Activated T-cell treated with anti-CD3 and anti-CD28 coated beads, Interleukin-2, amount 50 U/mL, for 4 hours (primary cell): ENCODE results near the gene RAD51B. TPM values are rescaled to one million over a fixed set of nuclear protein-coding genes. Genes with fewer than 3 reads are reported as not detected.

Experiments
- ATAC-seq, 2 donors: fragments of 200-7000 bp; cut with Tn5 transposase; one replicate each; pipeline ENCODE4 v1.10.0; 2021
- DNase-seq: peaks from one replicate; pipeline ENCODE4 v3.0.0-alpha.2; 2020
- H3K27me3 Mint-ChIP-seq: one replicate; pipeline ENCODE4 v1.8.0; 2021; ENCODE audit warnings: low read depth, mixed read lengths
- H3K36me3 Mint-ChIP-seq: one replicate; pipeline ENCODE4 v1.8.0; 2022; ENCODE audit warnings: mixed read lengths; ENCODE audit not compliant: insufficient read depth
- H3K4me1 Mint-ChIP-seq: one replicate; pipeline ENCODE4 v1.8.0; 2021; ENCODE audit warnings: low read depth, mixed read lengths
- H3K4me3 Mint-ChIP-seq: one replicate; pipeline ENCODE4 v1.8.0; 2021; ENCODE audit warnings: mild to moderate bottlenecking, moderate library complexity, mixed read lengths
- H3K9me3 Mint-ChIP-seq: one replicate; pipeline ENCODE4 v1.8.0; 2021; ENCODE audit warnings: mixed read lengths
- total RNA-seq, 3 donors: library from RNA; stranded (reverse); gene quantifications; one replicate each; pipeline ENCODE4 v1.2.1, GENCODE V29; 2021

RAD51B gene
- 10 to 100 TPM; 10.6 to 16.1 (median 14.2) TPM for total RNA-seq

DNA sequence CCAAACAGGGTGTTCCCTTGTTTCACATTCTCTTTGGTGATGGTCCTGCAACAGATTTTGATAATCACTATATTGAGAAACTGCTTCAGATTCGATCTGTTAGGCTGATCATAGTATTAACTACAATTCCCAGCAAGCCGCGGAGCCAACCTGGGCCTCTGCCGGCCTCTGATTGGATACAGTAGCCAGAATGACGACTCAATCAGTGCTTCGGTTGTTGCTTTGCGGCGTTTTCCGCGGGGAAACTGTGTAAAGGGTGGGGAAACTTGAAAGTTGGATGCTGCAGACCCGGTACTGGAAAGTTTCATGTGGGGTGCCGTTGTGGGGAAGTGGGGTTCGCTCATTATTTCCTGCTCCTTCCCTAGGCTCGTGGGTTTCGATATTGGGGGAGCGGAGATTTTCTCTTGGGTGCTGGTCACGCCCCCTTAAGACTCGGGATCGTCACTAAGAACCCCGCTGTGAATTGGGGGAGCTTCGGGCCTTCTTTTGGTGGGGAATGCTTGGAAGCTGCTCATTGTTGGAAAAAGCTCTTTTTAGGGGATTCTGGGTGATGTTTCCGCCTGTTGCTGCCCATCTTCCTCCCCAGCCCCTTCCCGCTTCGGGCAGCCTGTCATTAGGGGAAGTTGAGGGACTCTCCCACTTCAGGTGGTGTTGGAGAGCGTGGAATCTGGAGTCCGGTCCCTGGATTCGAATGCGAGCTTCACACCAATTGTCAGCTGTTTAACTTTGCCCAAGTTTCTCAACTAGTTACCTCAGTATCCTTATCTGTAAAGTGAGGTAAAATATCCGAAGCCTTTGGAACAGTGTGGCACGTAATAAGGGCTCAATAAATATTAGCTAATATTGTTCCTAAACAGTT lies at the start of gene RAD51B:
TSS of gene RAD51B (plus strand) at position 217 of the 859 bp plus-strand sequence.
- peak; percentile 81 for DNase-seq
- Mint-ChIP-seq H3K4me1 (peaks cover 40% of the 10 kb centered on the region), H3K27me3 (no peaks in the 10 kb centered on the region), H3K36me3 (no peaks in the 10 kb centered on the region), H3K9me3 (no peaks in the 10 kb centered on the region), H3K4me3 (peak within 1 kb of the TSS; percentile 99)
- peak; percentile 78 to 79 for ATAC-seq

DNA sequence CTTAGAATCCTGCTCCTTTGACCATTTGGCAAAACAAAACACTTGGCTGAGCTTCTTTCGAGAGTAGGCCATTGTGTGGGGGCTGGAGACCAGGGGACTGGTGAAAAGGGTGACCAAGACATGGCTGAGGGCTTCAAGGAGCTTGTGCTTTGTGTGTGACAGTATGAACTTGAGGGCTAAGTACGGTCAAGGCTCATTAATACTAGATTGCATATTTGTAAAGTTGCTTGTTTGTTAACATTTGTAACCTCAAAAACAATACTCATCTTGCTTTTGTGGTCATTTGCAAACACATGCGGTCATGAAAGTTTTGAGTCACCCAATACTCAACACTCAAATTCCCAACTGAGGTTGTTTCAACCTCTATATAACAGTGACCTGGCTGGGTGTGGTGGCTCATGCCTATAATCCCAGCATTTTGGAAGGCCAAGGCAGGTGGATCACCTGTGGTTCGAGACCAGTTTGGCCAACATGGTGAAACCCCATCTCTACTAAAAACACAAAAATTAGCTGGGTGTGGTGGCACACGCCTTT lies 45.7 kb upstream of the RAD51B start:
- Mint-ChIP-seq H3K36me3 (peaks cover 68% of the 10 kb centered on the region), H3K9me3 (no peaks in the 10 kb centered on the region)
- no peak for ATAC-seq

DNA sequence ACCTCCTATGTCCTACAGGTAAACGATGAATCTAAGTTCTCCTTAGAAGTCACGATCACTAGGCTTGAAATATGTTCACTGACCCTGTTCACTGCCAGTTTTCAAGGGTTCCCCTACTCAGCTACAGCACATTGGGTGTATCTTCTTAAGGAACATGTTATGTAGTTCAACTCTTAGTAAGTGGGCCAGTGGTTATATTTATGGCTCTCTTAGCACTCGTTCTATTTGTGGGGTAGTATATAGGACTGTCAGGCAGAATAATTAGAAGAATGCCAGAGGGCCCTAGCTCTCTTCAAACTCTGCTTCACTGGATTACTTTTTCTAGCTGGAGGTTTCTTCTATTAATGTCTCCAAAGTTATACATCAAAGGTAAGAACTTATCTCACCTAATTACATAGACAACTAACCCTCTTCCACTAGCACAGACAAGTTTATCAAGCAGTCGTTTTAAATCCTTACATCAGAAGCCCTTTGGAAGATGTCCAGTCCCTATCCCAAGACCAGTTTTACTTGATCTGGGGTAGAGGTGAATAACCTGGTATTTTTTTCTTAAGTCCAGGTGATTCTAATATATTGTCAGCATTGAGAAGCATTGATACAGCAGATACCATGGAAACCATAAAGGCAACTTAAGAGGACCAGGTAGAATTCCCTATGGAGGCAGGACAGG lies 42.8 kb upstream of the RAD51B start:
- no peak for DNase-seq
- no peak overlapping the region for H3K4me3 Mint-ChIP-seq
- ATAC-seq, result no peak
- H3K9me3 Mint-ChIP-seq, result no peaks in the 10 kb centered on the region
- H3K36me3 Mint-ChIP-seq, result peaks cover 67% of the 10 kb centered on the region
- no peaks in the 10 kb centered on the region for H3K4me1 Mint-ChIP-seq
- no peaks in the 10 kb centered on the region for H3K27me3 Mint-ChIP-seq

More for the DNA sequence above, 45.7 kb upstream of the RAD51B start:
- H3K4me1 Mint-ChIP-seq, result no peaks in the 10 kb centered on the region
- DNase-seq, result no peak
- H3K27me3 Mint-ChIP-seq, result no peaks in the 10 kb centered on the region
- no peak overlapping the region for H3K4me3 Mint-ChIP-seq

DNA sequence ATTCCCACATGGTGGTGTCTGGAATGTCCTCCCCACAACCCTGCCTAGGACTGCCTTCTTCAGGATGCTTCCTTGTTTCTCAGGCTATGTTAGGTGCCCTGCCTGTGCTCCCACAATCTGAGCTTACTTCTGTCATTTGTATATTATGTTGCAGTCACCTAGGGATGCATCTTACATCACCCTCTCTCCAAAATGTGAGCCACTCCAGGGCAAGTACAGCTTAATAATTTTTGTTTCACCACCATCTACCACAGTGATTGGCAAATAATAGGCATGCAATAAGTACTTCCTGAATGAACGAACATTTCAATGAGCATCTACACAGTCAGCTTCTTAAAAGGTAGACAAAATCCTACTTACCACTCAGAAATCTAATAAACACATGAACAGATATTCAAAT lies 40.8 kb upstream of the RAD51B start:
- Mint-ChIP-seq H3K36me3 (peaks cover 73% of the 10 kb centered on the region), H3K27me3 (no peaks in the 10 kb centered on the region), H3K9me3 (no peaks in the 10 kb centered on the region), H3K4me3 (no peak overlapping the region), H3K4me1 (no peaks in the 10 kb centered on the region)
- ATAC-seq, result no peak
- DNase-seq, result no peak

DNA sequence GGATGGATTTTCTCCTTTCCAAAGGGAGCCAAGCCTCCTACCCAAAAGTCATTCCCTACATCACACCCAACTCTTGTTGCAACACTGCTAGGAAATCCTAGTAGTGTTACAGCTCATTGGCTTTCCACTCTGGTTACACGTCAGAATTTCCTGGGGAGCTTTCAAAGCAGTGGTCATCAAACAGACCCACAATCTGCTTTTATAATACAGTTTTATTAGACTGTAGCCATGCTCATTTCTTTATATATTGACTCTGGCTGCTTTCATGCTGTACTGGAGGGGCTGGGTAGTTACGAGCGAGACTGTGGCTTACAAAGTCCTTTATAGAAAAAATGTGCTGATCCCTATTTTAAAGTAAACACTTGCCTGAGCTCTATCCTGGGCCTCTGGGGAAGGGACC lies 37.5 kb upstream of the RAD51B start:
- no peaks in the 10 kb centered on the region for H3K4me1 Mint-ChIP-seq
- no peak for ATAC-seq
- no peak overlapping the region for H3K4me3 Mint-ChIP-seq
- no peak for DNase-seq
- H3K36me3 Mint-ChIP-seq, result peaks cover 73% of the 10 kb centered on the region
- no peaks in the 10 kb centered on the region for H3K27me3 Mint-ChIP-seq
- H3K9me3 Mint-ChIP-seq, result no peaks in the 10 kb centered on the region

DNA sequence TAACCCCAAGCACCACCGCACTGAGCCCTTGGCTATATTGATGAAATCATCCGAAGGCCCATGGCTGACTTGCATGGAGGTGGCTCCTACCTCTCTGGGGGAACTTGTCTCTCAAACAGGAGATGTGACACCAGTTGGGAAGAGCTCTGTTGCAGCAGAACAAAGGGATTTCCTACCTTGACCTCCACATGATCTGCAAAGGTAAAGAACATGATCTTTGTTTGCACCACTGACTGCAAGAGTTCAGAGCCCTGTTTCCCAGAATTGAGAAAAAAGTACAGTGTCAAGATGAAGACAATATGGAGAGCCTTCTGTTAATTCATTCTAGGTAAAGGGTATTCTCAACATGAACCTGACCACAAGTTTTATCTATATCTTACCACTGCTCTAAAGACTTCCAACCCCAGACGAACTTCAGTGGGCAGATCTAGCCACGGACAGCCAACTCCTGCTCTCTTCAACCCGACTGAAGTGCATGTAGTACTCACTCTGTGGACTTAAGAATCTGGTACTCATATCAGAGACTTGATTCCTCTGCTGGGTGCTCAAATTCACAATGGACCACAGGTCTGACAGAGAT lies 35.2 kb upstream of the RAD51B start:
- no peak for ATAC-seq
- Mint-ChIP-seq H3K4me3 (no peak overlapping the region), H3K36me3 (peaks cover 69% of the 10 kb centered on the region)

DNA sequence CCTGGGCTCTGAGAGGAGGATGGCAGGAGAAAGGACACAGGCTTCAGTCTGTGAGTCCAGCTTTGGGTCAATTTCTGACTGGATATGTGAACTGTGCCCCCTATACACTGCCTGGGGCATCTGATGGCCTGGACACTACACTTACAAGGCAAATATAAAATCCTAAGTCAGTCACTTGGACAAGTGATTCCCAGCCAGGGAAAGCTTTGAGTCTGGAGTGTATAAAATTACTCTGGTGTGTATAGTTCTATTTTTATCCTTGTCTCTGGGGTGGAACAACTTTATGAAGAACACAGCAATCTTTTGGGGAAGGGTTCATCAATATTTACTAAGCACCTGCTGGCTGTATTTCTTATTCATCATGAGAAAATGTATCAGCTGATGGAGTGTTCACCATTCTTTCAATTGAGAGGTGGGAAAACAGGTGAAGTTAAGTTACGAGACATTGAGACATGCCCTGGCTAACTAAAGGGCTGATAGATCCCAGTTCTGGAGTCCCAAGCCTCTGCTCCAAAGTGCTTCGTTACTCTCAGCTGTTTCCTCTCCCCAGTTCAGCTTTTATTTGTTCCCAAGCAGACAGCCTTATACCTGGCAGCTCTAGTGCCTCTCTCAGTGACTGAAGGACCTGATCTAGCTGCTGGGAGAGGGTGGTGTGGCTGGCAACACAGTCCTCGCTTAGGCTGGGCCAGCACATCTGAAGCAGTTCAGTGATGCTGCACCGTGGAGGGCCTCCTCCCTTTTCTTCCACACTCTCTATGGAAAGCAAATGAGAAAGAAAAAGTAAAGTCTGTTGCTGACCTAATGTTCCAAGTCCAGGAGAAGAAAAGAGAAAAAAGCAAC lies 34.1 kb upstream of the RAD51B start:
- Mint-ChIP-seq H3K4me1 (no peaks in the 10 kb centered on the region), H3K9me3 (no peaks in the 10 kb centered on the region), H3K36me3 (peaks cover 78% of the 10 kb centered on the region), H3K4me3 (no peak overlapping the region), H3K27me3 (no peaks in the 10 kb centered on the region)
- no peak for DNase-seq
- no peak for ATAC-seq

More for the DNA sequence above, 35.2 kb upstream of the RAD51B start:
- H3K27me3 Mint-ChIP-seq, result no peaks in the 10 kb centered on the region
- no peak for DNase-seq
- H3K9me3 Mint-ChIP-seq, result no peaks in the 10 kb centered on the region
- H3K4me1 Mint-ChIP-seq, result no peaks in the 10 kb centered on the region

DNA sequence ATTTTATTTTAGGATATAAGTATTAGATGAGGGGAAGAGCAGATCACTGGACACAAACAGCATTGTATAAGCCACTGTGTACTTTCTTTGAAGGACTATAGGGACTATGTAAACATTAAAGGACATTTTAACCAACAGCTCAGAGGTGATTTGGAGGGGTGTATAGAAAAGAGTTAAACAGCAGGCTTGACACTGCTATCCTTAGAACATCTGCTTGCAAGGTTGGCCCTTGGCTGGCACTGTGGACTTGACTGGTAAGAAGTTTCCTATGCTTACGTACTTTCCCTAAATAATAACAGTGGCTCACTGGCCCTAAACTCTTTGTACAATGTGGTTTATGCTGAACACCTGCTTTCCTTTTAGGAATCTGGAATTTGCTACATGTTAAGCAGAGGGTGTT lies 31.9 kb upstream of the RAD51B start:
- DNase-seq, result no peak
- H3K4me3 Mint-ChIP-seq, result no peak overlapping the region
- no peaks in the 10 kb centered on the region for H3K27me3 Mint-ChIP-seq
- no peak for ATAC-seq
- peaks cover 60% of the 10 kb centered on the region for H3K36me3 Mint-ChIP-seq
- no peaks in the 10 kb centered on the region for H3K9me3 Mint-ChIP-seq
- H3K4me1 Mint-ChIP-seq, result no peaks in the 10 kb centered on the region

DNA sequence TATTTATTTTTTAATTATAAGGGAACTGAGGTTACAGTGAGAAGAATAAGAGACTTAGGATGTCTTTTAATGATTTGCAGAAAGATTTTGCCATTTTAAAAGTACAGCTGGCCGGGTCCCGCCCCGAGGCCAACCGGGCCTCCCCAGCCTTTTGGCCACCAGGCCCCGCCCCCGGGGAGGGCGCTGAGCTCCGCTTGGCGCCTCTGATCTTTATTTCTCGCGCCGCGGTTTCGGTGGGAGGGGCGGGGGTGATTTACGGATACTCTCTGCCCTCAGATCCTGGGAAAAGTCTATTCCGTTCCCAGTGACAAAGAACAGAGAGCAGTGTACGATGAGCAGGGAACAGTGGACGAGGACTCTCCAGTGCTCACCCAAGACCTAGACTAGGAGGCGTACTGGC lies 20.8 kb upstream of the RAD51B start:
- DNase-seq (no peak), ATAC-seq (no peak)
- H3K36me3 Mint-ChIP-seq, result peaks cover 41% of the 10 kb centered on the region
- H3K27me3 Mint-ChIP-seq, result no peaks in the 10 kb centered on the region
- no peak overlapping the region for H3K4me3 Mint-ChIP-seq
- H3K9me3 Mint-ChIP-seq, result no peaks in the 10 kb centered on the region
- no peaks in the 10 kb centered on the region for H3K4me1 Mint-ChIP-seq

DNA sequence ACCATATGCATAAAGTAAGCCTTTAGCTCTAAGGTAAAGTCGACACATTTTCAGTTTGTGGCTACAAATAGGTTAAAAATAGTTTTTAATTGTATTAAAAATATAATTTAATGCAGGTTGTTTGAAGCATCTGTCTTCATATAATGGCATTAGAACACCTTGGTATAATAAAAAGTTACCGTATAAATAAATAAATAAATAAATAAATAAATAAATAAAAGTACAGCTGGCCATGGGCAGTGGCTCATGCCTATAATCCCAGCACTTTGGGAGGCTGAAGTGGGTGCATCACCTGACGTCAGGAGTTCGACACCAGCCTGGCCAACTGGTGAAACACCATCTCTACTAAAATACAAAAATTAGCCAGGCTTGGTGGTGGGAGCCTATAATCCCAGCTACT lies 18.8 kb upstream of the RAD51B start:
- Mint-ChIP-seq H3K4me3 (no peak overlapping the region), H3K9me3 (no peaks in the 10 kb centered on the region), H3K27me3 (no peaks in the 10 kb centered on the region), H3K4me1 (no peaks in the 10 kb centered on the region), H3K36me3 (peaks cover 36% of the 10 kb centered on the region)
- DNase-seq, result no peak
- no peak for ATAC-seq

DNA sequence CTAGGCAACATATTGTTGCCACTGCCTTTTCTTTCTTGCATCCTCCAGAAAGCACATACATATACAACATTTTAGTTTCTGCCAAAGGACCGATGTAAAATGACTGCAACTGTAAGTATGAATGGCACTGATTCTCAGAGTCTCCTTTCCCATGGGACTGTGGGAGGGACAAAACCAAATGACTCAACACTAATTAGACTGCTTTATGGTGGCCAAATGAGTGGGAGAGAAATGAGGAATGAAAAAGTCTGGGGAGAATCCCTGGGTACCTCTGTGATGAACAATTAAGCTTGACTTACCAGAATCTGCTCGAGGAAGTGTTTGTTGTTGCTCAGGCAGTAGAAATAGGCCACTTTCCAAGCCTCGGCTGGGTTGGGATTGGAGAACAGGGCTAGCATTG lies 13.3 kb upstream of the RAD51B start:
- peaks cover 36% of the 10 kb centered on the region for H3K36me3 Mint-ChIP-seq
- H3K9me3 Mint-ChIP-seq, result no peaks in the 10 kb centered on the region
- H3K4me1 Mint-ChIP-seq, result no peaks in the 10 kb centered on the region
- no peak for ATAC-seq
- H3K27me3 Mint-ChIP-seq, result no peaks in the 10 kb centered on the region
- no peak overlapping the region for H3K4me3 Mint-ChIP-seq
- no peak for DNase-seq

DNA sequence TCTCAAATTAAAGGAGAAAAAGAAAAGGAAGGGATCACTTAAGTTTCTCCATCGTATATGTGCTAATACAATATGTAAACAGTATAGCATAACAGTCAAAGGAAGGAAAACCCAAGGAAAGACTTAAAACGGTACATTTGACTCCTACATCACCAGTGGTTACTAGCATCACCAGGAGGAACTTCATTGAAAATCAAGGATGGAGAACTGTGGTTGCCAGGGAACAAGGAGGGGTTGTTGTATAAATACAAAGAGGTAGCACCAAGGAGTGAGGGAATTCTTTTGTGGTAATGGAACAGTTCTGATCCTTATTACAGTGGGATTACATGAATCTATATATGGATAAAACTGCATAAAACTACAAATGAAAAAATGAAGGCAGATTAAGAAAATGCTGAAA lies 4.8 kb upstream of the RAD51B start:
- Mint-ChIP-seq H3K9me3 (no peaks in the 10 kb centered on the region), H3K27me3 (no peaks in the 10 kb centered on the region), H3K4me1 (peaks cover 37% of the 10 kb centered on the region), H3K36me3 (peaks cover 12% of the 10 kb centered on the region), H3K4me3 (peak overlapping the region; percentile 86)
- DNase-seq (no peak), ATAC-seq (no peak)

DNA sequence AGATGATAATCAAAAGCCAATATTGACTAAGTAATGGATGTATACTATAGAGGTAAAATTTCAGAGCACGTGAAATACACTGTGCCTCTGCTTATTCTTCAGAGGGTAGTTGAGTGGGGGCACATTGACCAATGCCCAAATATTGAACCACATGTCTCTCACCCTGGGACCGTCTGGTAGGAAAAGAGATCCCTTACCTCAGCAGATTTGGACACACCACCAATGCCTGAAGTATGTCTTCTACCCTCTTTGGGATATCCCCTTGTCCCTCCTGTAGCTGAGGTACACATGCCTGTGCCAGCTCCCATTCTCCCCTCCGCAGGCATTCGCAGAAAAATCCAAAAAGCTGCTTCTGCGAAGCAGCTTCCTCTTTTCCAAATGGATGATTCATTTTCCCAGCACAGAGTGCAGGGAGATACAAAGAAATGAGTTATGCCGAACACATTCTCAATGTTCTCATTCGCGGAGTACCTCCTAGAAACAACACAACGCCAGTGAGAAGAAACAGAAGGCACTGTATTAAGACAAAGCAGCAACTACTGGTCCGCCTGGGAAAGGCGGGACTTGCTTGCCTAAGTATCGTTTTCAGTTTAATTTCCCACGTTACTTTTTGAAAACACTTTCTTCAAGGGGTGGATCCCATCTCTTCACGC lies 3.9 kb upstream of the RAD51B start:
- no peak for ATAC-seq
- no peak for DNase-seq
- H3K4me3 Mint-ChIP-seq, result peak overlapping the region; percentile 86

More for the DNA sequence above, 3.9 kb upstream of the RAD51B start:
- no peaks in the 10 kb centered on the region for H3K9me3 Mint-ChIP-seq
- peaks cover 10% of the 10 kb centered on the region for H3K36me3 Mint-ChIP-seq
- peaks cover 44% of the 10 kb centered on the region for H3K4me1 Mint-ChIP-seq
- no peaks in the 10 kb centered on the region for H3K27me3 Mint-ChIP-seq
